Naive thymus-derived CD4-positive, alpha-beta T cell (primary cell): Measurements from ENCODE around the gene PRDM4. TPM values are rescaled to one million over a fixed set of nuclear protein-coding genes. Genes with fewer than 3 reads are reported as not detected.

Experiments
- ATAC-seq: fragments of 150-1000 bp; cut with Tn5 transposase; 2 replicates; pipeline ENCODE4 v1.10.0; 2021; ENCODE audit warnings: mild to moderate bottlenecking, moderate library complexity
- CTCF ChIA-PET: fragments of 350-600 bp; sonication (Branson Sonifier 250); formaldehyde crosslinking; loops from one replicate; lab custom pipeline; 2021; ENCODE audit warnings: antibody characterized with exemption; lab: Charles Lee
- POLR2A ChIA-PET: fragments of 350-600 bp; sonication (Branson Sonifier 250); formaldehyde crosslinking; loops from one replicate; lab custom pipeline; 2021; ENCODE audit warnings: antibody characterized with exemption, inconsistent platforms; lab: Charles Lee
- DNase-seq, 9 donors: peaks; one replicate each; pipeline versions ENCODE4 v3.0.0 to v3.0.0-alpha.2; 2020 to 2022; ENCODE audit warnings: mixed read lengths in 1 of 9
- H3K27ac ChIP-seq: one replicate; pipeline ENCODE4 v1.7.0; 2013; ENCODE audit warnings: mild to moderate bottlenecking, low read depth, low read length, moderate library complexity
- H3K27me3 ChIP-seq, 2 donors: one replicate each; pipeline ENCODE4 v1.7.0; 2013; ENCODE audit warnings: low read length in 2 of 2, mild to moderate bottlenecking in 2 of 2, moderate library complexity in 2 of 2; ENCODE audit not compliant: control insufficient read depth in 2 of 2, insufficient read depth in 2 of 2
- H3K36me3 ChIP-seq, 3 experiments: 1 replicate in 2 of 3; 2 replicates in 1 of 3; pipeline ENCODE4 v1.7.0; 2013; ENCODE audit warnings: low read length in 3 of 3, mild to moderate bottlenecking in 3 of 3, moderate library complexity in 1 of 3; ENCODE audit not compliant: insufficient read depth in 3 of 3, control insufficient read depth in 2 of 3
- H3K4me1 ChIP-seq, 2 donors: one replicate each; pipeline ENCODE4 v1.7.0; 2013; ENCODE audit warnings: low read length in 2 of 2, mild to moderate bottlenecking in 2 of 2, moderate library complexity in 1 of 2; ENCODE audit not compliant: control insufficient read depth in 2 of 2, insufficient read depth in 2 of 2
- H3K4me3 ChIP-seq: 2 replicates; pipeline ENCODE4 v1.7.0; 2013; ENCODE audit warnings: mild to moderate bottlenecking, low read length
- H3K9me3 ChIP-seq, 3 experiments: 1 replicate in 2 of 3; 2 replicates in 1 of 3; pipeline ENCODE4 v1.7.0; 2013; ENCODE audit warnings: low read length in 3 of 3; ENCODE audit not compliant: control insufficient read depth in 2 of 3
- H3K27ac Mint-ChIP-seq, 9 donors: one replicate each; pipeline ENCODE4 v1.8.0; 2020 to 2022; ENCODE audit warnings: mixed read lengths in 9 of 9, mild to moderate bottlenecking in 8 of 9, moderate library complexity in 5 of 9, inconsistent platforms in 2 of 9
- H3K27me3 Mint-ChIP-seq, 5 donors: one replicate each; pipeline ENCODE4 v1.8.0; 2021 to 2022; ENCODE audit warnings: mixed read lengths in 5 of 5, mild to moderate bottlenecking in 1 of 5
- H3K36me3 Mint-ChIP-seq, 5 donors: one replicate each; pipeline ENCODE4 v1.8.0; 2020 to 2022; ENCODE audit warnings: mixed read lengths in 5 of 5, mild to moderate bottlenecking in 3 of 5, inconsistent platforms in 1 of 5
- H3K4me1 Mint-ChIP-seq, 7 donors: one replicate each; pipeline ENCODE4 v1.8.0; 2020 to 2022; ENCODE audit warnings: mixed read lengths in 7 of 7, mild to moderate bottlenecking in 3 of 7, inconsistent platforms in 1 of 7
- H3K4me3 Mint-ChIP-seq, 10 donors: one replicate each; pipeline ENCODE4 v1.8.0; 2020 to 2022; ENCODE audit warnings: mild to moderate bottlenecking in 10 of 10, mixed read lengths in 10 of 10, moderate library complexity in 6 of 10, inconsistent platforms in 2 of 10
- H3K9me3 Mint-ChIP-seq, 11 donors: one replicate each; pipeline ENCODE4 v1.8.0; 2020 to 2022; ENCODE audit warnings: mixed read lengths in 11 of 11, mild to moderate bottlenecking in 4 of 11, inconsistent platforms in 1 of 11, moderate library complexity in 1 of 11
- intact Hi-C, 2 donors: fragments of 100-400 bp; cut with micrococcal nuclease; formaldehyde crosslinking; loops; one replicate each; pipeline ENCODE4 v1.15.1; 2023
- polyA plus RNA-seq, 2 donors: library from polyadenylated mRNA; unstranded; fragments of 300-500 nt; fragmentation: Illumina TruSeq; gene quantifications; one replicate each; pipeline ENCODE4 v1.2.3, GENCODE V29; 2021
- total RNA-seq, 6 experiments: library from RNA in 5 of 6; stranded (reverse) in 5 of 6; gene quantifications; 1 replicate in 5 of 6; 2 replicates in 1 of 6; pipeline ENCODE4 v1.2.3 and lab custom pipeline; 2021 to 2026

Gene PRDM4
- total and polyA plus RNA-seq, 7 experiments from 2014 or later: 16.5 to 41.3 (median 32.7) TPM

GRCh38 chr12:107767466-107767865 lies 6.5 kb upstream of the PRDM4 start:
- Histone ChIP-seq H3K27me3 (no peaks in the 10 kb centered on the region), H3K36me3 (no peaks in the 10 kb centered on the region), H3K27ac (no peak overlapping the region), H3K9me3 (no peaks in the 10 kb centered on the region), H3K4me1 (no peaks in the 10 kb centered on the region), H3K4me3 (no peak overlapping the region)
- Mint-ChIP-seq H3K27ac (no peak overlapping the region), H3K27me3 (peaks cover 4 to 31% (median 15%) of the 10 kb centered on the region in 5 donors), H3K36me3 (no peaks in the 10 kb centered on the region), H3K4me1 (peaks cover 0 to 3% (median 0%) of the 10 kb centered on the region in 7 donors), H3K9me3 (peaks cover 0 to 3% (median 0%) of the 10 kb centered on the region in 11 donors), H3K4me3 (no peak overlapping the region)
- ATAC-seq (no peak), DNase-seq (no peak)
- POLR2A ChIA-PET: no interaction called here
- CTCF ChIA-PET: no interaction called here
- intact Hi-C loops: loop anchor here (10.0 kb wide), 5 partner anchors 453 to 1087 kb away; partner anchors contain the start of genes RIC8B (in 1 of the 2), SSH1 (in 1 of the 2) and TMEM263 (in 1 of the 2)

GRCh38 chr12:107765316-107765715 lies 4.4 kb upstream of the PRDM4 start:
- Mint-ChIP-seq H3K27me3 (peaks cover 0 to 20% (median 1%) of the 10 kb centered on the region in 5 donors), H3K36me3 (no peaks in the 10 kb centered on the region), H3K4me1 (peaks cover under 1 to 13% (median 7%) of the 10 kb centered on the region in 7 donors), H3K9me3 (peaks cover 0 to 4% (median 0%) of the 10 kb centered on the region in 11 donors), H3K4me3 (no peak overlapping the region), H3K27ac (no peak overlapping the region)
- intact Hi-C loops: loop anchor here (10.0 kb wide), 5 partner anchors 451 to 1089 kb away; partner anchors contain the start of genes RIC8B (in 1 of the 2), SSH1 (in 1 of the 2) and TMEM263 (in 1 of the 2)
- DNase-seq (no peak), ATAC-seq (no peak)
- no peaks in the 10 kb centered on the region for H3K27me3 ChIP-seq
- no peak overlapping the region for H3K27ac ChIP-seq
- no peaks in the 10 kb centered on the region for H3K36me3 ChIP-seq
- no peaks in the 10 kb centered on the region for H3K4me1 ChIP-seq
- ChIA-PET POLR2A (no interaction called here), CTCF (no interaction called here)
- no peaks in the 10 kb centered on the region for H3K9me3 ChIP-seq
- no peak overlapping the region for H3K4me3 ChIP-seq

GRCh38 chr12:107764626-107765025 lies 3.7 kb upstream of the PRDM4 start:
- POLR2A ChIA-PET: no interaction called here
- H3K27ac Mint-ChIP-seq: no peak overlapping the region
- Histone ChIP-seq H3K27ac (no peak overlapping the region), H3K36me3 (no peaks in the 10 kb centered on the region), H3K4me3 (no peak overlapping the region), H3K9me3 (no peaks in the 10 kb centered on the region), H3K27me3 (no peaks in the 10 kb centered on the region), H3K4me1 (peaks cover 6 to 7% of the 10 kb centered on the region in 2 donors)
- CTCF ChIA-PET: no interaction called here
- no peak for ATAC-seq
- peaks cover 0 to 18% (median 0%) of the 10 kb centered on the region in 5 donors for H3K27me3 Mint-ChIP-seq
- H3K4me3 Mint-ChIP-seq: no peak overlapping the region
- peaks cover 7 to 20% (median 14%) of the 10 kb centered on the region in 7 donors for H3K4me1 Mint-ChIP-seq
- peaks cover 0 to 3% (median 0%) of the 10 kb centered on the region in 5 donors for H3K36me3 Mint-ChIP-seq
- intact Hi-C loops: loop anchor here (5.0 to 10.0 kb wide), 10 partner anchors 123 to 1713 kb away; partner anchors contain the start of genes KCTD10 (in 1 of the 2), RIC8B (in 1 of the 2), SSH1 (in 1 of the 2) and TCP11L2 (in 1 of the 2)
- no peak for DNase-seq
- H3K9me3 Mint-ChIP-seq: peaks cover 0 to 4% (median 0%) of the 10 kb centered on the region in 11 donors

GRCh38 chr12:107762874-107763273 lies 1.9 kb upstream of the PRDM4 start:
- intact Hi-C loops: loop anchor here (5.0 to 10.0 kb wide), 10 partner anchors 124 to 1714 kb away; partner anchors contain the start of genes KCTD10 (in 1 of the 2), RIC8B (in 1 of the 2), SSH1 (in 1 of the 2) and TCP11L2 (in 1 of the 2)
- ATAC-seq (no peak), DNase-seq (no peak)
- peaks cover 0 to 8% (median 0%) of the 10 kb centered on the region in 5 donors for H3K36me3 Mint-ChIP-seq
- H3K4me1 Mint-ChIP-seq: peaks cover 19 to 38% (median 29%) of the 10 kb centered on the region in 7 donors
- peaks cover 0 to 4% (median 0%) of the 10 kb centered on the region in 11 donors for H3K9me3 Mint-ChIP-seq
- peak overlapping the region in 1 of 10 donors; percentile 2 for H3K4me3 Mint-ChIP-seq
- Histone ChIP-seq H3K4me1 (peaks cover 21% of the 10 kb centered on the region in 2 donors), H3K9me3 (no peaks in the 10 kb centered on the region), H3K4me3 (no peak overlapping the region), H3K36me3 (no peaks in the 10 kb centered on the region), H3K27me3 (no peaks in the 10 kb centered on the region), H3K27ac (no peak overlapping the region)
- H3K27me3 Mint-ChIP-seq: peaks cover 0 to 18% (median 0%) of the 10 kb centered on the region in 5 donors
- ChIA-PET POLR2A (interaction anchor here (0.7 kb wide), 1 partner anchor 31 kb away, joined by 3 read pairs; no protein-coding TSS in a partner anchor), CTCF (no interaction called here)
- peak overlapping the region in 1 of 9 donors; percentile 86 for H3K27ac Mint-ChIP-seq

- peaks cover 21% of the 10 kb centered on the region in 2 donors for H3K4me1 ChIP-seq
- peak overlapping the region; percentile 85 to 93 (median 90) for H3K4me3 Mint-ChIP-seq
- intact Hi-C loops: loop anchor here (1.0 to 10.0 kb wide), 27 partner anchors 76 to 1811 kb away; partner anchors contain the start of genes CRY1 (in 2 of the 2), PWP1 (in 2 of the 2), RIC8B (in 2 of the 2) and TCP11L2 (in 2 of the 2)
- no peaks in the 10 kb centered on the region for H3K27me3 ChIP-seq
- ChIA-PET POLR2A (interaction anchor here (0.7 to 1.5 kb wide), 2 partner anchors 27 to 1456 kb away, joined by 3 read pairs; no protein-coding TSS in a partner anchor), CTCF (no interaction called here)
- no peak for ATAC-seq
- H3K27ac ChIP-seq: peak overlapping the region; percentile 78
- no peak for DNase-seq
- peaks cover 19 to 50% (median 35%) of the 10 kb centered on the region in 7 donors for H3K4me1 Mint-ChIP-seq
- H3K36me3 Mint-ChIP-seq: peaks cover 0 to 12% (median 3%) of the 10 kb centered on the region in 5 donors
- peak overlapping the region; percentile 83 for H3K4me3 ChIP-seq
- peaks cover 0 to 6% (median 5%) of the 10 kb centered on the region in 3 experiments for H3K36me3 ChIP-seq
- no peaks in the 10 kb centered on the region for H3K9me3 ChIP-seq
- H3K27me3 Mint-ChIP-seq: peaks cover 0 to 8% (median 0%) of the 10 kb centered on the region in 5 donors
- H3K9me3 Mint-ChIP-seq: peaks cover 0 to 4% (median 0%) of the 10 kb centered on the region in 11 donors
- peak overlapping the region; percentile 85 to 96 (median 91) for H3K27ac Mint-ChIP-seq
Measured at GRCh38 chr12:107761502-107761904, 566 bp upstream of the PRDM4 start.

DNA sequence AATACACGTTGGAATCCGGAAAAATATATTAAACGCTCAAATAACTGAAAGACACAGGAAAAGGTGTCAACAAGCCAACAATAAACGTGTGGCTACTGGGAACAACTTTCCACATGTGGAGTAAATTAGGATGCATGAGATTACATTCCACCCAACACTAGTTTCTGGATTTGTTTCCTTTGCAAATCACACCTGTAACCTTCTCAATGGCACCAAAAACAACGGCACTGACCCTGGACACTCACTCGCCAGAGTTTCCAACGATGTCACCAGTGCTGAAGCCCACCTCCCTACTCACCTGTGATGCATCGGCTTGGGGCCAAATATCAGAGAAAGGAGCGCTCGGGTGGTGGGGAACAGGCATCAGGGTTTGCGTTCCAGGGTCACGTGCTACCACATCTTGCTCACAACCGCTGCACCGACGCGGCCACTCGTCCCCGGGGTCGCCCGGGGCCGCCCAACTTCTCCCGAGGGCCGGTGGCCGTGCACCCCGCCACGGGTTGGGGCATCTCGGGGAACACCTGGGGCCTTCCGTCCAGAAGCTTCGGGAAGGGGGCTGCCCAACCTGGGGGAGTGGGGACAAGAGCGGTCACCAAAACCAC lies 629 bp downstream of the PRDM4 start:
- peak in 8 of 9 donors; percentile 16 to 46 (median 32) for DNase-seq
- H3K27ac ChIP-seq: peak overlapping the region; percentile 78
- peak overlapping the region; percentile 73 for H3K4me3 ChIP-seq
- H3K27ac Mint-ChIP-seq: peak overlapping the region; percentile 81 to 92 (median 88)
- H3K4me3 Mint-ChIP-seq: peak overlapping the region; percentile 85 to 94 (median 90)
- H3K27me3 Mint-ChIP-seq: peaks cover 0 to 5% (median 0%) of the 10 kb centered on the region in 5 donors
- peaks cover 21% of the 10 kb centered on the region in 2 donors for H3K4me1 ChIP-seq
- H3K9me3 ChIP-seq: no peaks in the 10 kb centered on the region
- H3K9me3 Mint-ChIP-seq: peaks cover 0 to 4% (median 0%) of the 10 kb centered on the region in 11 donors
- intact Hi-C loops: loop anchor here (2.0 to 10.0 kb wide), 20 partner anchors 127 to 1812 kb away; partner anchors contain the start of genes TCP11L2 (in 2 of the 2), CORO1C (in 1 of the 2), CRY1 (in 1 of the 2) and KCTD10 (in 1 of the 2)
- H3K36me3 Mint-ChIP-seq: peaks cover 0 to 13% (median 6%) of the 10 kb centered on the region in 5 donors
- no peaks in the 10 kb centered on the region for H3K27me3 ChIP-seq
- ChIA-PET POLR2A (interaction anchor here (0.7 to 1.8 kb wide), 4 partner anchors 10 to 75 kb away, joined by 3 to 7 read pairs (median 3); partner anchors contain the start of gene PWP1), CTCF (no interaction called here)
- peaks cover 0 to 16% (median 5%) of the 10 kb centered on the region in 3 experiments for H3K36me3 ChIP-seq
- H3K4me1 Mint-ChIP-seq: peaks cover 19 to 52% (median 35%) of the 10 kb centered on the region in 7 donors
- ATAC-seq: no peak
